Measurements from ENCODE around the gene CRB2.

The CRB2 gene

DNA sequence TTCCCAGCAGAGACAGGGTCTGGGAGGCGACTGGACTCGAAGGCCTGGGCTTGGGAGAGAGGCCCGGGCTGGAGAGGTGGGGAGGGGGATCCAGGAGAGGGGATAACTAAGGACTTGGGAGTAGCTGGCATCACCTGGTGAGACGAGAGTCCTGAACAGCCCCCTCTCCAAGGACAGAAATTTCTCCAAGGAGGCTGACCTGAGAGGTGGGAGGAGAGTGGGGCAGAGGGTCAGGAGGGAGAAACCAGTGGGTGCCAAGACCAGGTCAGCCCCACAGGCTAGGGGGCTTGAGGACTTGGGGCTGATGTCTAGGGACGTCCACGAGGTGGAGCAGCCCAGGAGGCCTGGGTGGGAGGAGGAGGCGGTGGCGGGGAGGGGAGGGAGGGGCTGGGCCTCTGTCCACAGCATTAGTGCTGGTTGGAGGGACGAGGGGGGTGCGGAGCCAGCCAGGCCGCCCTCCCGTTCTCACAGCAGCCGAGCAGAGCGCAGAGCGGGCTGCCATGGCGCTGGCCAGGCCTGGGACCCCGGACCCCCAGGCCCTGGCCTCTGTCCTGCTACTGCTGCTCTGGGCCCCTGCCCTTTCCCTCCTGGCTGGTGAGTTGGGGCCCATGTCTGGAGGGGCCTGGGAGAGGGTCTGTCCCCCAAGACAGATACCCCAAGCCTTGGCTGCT is at the start of gene CRB2:
TSS of gene CRB2 (plus strand) at position 437 of the 671 bp plus-strand sequence. CDS start at position 501, 64 bp downstream.
- no peak for DNase-seq

DNA sequence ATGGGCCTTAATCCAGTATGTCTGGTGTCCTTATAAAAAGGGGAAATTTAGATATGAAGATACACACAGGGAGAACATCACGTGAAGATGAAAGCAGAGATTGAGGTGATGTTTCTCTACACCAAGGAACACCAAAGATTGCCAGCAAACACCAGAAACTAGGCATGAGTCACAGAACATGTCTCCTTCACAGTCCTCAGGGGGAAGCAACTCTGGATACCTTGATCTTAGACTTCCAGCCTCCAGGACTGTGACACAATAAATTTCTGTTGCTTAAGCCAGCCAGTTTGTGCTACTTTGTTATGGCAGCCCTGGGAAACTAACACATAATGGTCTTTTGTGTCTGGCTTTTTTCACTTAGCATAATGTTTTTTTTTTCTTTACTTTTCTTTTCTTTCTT is 46.4 kb upstream of the CRB2 start:
- DNase-seq, result no peak

DNA sequence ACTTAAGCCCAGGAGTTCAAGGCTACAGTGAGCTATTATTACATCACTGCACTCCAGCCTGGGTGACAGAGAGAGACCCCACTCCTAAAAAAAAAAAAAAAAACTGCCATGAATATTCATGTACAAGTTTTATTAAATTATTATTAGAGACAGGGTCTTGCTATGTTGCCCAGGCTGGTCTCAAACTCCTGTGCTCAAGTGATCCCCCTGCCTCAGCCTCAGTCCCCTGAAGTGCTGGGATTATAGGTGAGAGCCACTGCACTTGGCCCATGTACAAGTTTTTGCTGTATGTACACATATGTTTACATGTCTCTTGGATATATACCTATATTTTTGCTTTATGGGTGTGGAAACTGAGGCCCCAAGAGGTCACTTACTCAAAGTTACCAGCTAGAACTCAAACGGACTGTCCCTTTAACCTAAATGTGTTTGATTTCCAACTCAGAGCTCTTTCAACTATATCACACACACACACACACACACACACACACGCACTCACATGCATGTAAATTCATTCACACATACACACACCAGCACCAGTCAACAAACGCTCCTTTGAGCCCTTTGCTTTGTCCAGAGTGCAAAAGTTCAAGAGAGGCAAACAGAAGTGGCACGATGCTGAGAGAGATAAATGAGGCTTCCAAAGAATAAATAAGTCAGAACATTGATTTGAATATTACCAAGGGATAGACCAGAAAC is 45.3 kb upstream of the CRB2 start:
- no peak for DNase-seq

DNA sequence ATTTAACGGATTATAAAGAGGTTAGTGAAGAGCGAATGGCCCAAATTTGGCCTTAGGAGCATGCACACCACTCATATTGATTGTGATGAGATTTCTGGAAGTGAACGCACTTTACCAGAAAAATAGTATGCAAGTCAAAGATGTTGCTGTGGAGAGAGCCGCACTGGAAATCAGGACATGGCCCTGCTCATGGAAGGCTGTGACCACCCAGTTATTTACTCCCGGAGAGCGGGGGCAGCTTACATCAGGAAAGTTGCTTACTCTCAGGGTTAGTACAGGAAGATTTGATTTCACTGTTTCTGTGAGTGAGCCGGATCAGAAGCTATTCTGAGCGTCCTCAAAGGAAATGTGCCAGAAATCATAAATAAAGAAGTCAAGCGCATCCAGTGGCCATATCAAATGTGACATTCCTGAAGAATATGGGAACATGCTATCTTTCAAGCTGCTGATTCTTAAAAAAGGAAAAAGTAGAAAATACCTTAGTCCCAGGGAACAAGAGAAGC is 44.7 kb upstream of the CRB2 start:
- DNase-seq, result no peak

DNA sequence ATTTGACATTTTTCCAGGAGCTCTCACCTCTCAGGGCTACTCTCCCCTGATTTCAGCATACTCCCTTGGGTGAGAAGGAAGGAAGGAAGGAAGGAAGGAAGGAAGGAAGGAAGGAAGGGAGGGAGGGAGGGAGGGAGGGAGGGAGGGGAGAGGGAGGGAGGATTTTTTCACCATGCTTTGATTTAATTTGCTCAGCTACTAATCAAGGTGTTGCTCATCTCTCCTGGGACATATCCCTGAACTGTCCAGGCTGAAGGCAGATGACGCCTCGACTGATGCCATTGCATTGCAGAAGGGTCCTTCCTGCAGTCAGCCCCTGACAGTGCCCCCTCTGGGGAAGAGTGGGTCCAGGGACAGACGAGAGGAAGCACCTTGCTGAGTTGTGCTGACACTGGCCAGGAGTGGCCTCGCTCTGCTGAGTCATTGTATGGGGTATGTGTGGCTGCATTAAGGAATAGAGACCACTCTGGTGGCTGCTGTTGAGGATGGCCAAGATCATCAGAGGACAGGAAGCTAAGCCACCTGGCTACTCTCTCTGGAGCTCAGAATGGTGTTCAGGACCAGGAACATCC is 43.6 kb upstream of the CRB2 start:
- no peak for DNase-seq

DNA sequence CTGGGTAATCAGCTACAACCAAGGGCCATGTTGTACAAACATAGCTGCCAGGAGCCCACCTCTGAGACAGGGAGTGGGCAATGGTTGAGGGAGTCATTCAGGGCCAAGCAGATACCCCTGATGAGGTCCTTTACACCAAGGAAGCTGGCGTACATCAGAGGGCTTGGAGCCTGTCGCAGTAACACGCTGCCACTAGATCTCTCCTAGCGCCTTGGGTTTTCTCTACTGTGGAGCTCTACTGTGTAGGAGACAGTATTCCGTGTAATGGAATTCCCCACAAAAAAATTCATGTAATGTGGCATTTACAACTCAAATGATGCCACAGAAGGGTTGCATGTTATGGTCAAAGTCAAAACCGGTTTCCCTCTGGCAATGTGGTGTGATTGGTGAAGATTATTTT is 41.4 kb upstream of the CRB2 start:
- no peak for DNase-seq

DNA sequence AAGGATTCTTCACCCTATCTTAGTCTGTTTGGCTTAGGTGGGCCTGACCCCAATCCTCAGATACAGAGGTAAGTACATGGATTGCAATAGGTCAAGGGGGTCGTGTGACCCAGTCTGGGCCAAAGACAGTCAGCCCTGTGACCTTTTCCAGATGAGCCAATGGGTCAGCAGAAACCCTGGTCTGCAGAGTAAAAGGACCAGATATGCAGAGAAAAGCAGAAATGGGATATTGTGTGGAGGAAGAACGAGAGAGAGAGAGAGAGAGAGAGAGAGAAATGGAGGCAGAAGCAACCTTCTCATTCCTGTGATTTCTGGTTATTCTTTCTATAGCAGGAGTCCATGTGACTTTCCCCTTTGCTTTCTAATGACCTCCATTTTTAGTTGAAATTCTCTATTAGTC is 40.4 kb upstream of the CRB2 start:
- no peak for DNase-seq

DNA sequence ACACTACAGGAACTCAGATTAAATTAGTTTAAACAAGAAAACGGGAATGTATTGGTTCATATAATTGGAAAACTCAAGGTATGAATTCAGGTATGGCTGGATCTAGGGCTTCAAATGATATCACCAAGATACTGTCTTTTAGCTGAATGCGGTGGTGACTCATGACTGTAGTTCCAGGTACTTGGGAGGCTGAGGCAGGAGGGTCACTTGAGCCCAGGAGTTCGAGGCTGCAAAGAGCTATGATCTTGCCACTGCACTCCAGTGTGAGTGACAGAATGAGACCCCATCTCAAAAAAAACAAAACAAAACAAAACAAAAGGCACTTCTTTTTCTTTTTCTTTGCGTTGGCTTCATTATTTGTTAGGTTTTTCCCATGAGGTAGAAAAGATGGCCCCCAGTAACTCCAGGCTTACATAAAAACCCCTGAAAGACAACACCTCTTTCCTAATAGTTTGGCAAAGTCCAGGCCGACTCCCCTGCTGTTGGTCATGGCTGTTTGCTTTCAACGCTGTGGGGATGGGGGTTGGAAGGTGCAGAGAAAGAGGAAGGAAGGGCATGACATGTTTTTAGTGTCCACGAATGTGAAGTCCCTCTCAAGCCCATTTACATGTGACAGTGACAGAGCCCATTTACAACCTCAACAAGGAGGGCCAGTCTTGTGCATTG is 39.8 kb upstream of the CRB2 start:
- DNase-seq, result no peak

DNA sequence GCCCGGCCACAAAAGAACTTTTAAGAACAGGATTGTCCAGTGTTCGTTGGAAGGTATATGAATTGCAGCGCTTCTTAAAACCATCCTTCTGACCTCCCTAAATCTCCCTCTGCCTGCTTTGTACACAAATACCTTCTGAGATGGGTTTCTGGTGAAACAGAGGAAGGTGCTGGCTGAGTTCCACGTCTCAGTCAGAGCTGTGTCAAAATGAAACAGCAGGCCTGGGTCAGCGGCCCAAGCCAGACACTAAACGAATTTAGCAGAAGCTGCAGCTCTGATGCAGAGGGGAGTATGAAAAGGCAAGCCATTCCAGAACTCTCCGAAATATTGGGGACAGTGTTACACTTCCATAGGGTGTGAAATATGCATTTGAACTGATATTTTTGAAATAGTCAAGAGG is 37.8 kb upstream of the CRB2 start:
- peak; percentile 68 for DNase-seq

DNA sequence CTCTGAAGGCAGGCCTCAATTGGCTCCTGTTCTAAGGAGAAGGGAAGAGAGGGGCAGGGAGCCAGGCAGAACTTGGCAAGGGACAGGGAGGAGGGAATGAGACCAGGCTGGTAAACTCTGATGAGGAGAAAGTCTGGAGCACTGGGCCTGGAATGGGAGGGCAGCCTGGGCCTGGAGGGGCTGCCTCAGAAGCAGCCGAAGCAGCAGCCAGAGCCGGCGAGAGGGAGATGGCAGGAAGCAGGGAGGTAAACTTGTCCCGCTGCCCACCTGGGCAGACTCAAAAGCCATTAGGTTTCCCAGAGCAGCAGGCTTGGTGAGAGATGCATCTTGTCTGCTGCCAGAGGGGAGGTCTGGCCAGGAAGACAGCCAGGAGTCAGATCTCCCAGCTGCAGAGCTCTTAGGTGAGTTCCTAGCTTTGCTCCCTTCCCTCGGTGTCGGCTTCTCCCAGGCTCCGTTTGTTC is 37.0 kb upstream of the CRB2 start:
- DNase-seq, result peak; percentile 92

DNA sequence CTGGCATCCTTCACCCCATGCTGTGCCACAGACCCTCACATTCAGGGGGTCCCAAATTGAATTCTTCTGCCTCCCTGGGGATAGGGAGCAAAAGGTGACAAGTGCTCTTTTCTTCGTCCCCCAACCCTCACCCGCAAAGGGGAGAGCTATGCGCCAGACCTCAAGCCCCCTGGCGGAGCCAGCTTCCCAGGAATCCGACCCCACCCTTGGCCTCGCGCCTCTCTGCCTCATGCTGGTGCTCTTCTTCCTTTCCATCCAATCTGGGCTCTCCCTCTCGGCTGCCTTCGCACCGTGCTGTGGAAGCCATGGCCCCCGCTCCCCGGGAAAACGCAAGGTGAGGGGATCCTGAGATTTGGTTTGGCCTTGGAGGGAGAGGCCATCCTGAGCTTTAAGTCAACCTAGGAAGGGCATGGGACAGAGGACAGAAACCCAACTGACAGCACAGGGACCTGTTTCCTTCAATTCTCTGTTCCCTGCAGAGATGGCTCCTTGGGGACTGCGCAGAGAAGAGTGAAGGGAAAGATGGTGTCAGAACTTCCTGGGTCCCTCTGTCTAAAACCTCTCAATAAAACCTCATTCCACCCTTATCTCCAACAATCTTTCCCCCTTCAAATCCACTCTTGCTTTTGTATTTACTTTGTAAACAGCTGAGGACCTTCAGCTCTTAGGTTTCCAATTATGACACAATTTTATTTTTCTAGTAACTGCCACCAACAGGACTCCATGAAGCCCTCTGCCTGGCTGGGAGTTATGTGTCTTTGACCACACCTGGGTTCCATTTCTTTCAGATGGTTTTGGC is 36.3 kb upstream of the CRB2 start:
- DNase-seq, result no peak

DNA sequence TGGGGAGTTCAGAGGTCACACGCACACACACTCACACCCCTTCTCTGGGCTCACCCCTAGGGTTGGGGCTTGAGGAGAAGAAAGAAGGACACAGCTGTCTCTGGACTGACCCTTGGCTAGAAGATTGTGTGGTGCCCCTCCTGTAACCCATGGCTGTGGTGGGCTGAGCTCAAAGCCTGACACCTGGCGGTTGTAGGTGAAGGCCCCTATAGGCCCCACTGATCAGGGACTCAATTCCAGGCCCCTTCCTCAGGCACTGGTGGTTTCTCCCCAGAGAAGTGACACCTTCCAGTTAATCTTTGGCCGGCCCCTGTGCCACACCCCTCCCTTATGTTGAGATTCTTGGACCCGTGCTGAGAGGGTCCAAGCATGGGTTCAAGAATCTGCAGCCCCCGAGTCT is 35.2 kb upstream of the CRB2 start:
- no peak for DNase-seq

DNA sequence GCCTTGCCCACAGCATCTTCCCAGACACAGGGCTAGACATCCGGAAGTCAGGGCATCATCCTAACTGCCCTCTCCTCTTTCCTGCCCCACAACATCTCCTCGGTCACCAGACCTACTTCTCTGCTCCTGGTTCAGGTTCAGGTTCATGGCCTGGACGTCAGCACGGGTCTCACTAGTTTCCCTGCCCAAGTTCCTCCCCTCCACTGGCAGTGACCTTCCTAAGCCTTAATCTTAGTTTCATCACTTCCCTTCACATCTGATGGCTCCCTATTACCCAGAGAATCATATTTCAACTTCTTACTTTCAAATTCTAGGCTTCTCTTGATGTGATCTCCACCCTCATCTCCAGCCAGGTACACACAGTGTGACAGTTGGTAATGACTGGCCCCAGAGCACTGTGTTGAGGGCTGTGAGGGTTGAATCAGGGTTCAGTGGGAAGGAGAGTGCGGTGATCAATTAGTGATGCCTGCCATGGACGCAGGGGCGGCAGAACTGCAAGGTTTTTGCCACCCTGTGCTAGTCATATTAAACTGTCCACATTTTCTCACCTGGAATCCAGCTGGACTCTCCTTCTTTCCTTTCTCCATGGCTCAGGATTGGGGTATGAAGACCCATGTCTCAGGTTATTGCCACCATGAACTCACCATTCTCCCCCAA is 34.3 kb upstream of the CRB2 start:
- no peak for DNase-seq

DNA sequence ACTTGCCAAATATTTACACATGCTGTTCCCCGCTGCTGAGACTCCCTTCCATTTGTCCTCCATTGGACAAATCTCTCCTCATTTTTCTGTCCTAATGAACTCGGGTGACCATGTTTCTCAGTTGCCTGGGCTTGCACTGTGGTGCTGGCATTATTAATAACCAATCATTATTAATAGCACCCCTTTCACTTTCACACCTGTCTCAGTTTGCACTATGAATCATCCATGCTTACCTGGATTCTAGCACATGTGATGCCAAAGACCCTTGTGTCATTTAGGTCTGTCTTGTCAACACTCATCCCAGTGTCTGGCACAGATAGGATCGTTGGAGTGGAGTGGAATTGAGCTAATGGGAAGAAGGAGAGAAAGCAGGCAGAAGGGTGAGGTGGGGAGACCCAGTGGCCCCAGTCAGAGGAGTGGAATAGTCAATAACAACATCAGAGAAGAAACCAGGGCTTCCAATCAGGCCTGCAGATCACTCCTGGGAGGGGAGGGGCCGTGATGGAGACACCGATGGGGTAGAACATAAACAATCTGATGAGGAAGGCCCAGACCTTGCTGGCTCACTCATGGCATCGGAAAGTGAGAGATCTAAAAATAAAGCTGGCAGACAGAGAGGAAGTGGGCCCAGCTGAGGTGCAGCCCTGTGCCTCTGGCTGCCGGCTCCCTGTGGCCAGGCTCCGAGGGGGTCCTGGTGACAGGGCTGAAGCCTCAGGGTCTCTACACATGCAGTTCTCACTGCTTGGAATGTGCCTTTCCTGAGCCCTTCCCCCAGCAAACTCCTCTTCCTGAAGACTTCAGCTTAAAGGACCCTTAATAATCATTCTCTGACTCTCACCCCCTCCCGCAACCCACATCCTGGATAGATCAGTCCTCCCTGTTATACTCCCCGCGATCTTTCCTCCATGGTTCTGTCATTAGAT is 33.5 kb upstream of the CRB2 start:
- DNase-seq, result peak; percentile 51

DNA sequence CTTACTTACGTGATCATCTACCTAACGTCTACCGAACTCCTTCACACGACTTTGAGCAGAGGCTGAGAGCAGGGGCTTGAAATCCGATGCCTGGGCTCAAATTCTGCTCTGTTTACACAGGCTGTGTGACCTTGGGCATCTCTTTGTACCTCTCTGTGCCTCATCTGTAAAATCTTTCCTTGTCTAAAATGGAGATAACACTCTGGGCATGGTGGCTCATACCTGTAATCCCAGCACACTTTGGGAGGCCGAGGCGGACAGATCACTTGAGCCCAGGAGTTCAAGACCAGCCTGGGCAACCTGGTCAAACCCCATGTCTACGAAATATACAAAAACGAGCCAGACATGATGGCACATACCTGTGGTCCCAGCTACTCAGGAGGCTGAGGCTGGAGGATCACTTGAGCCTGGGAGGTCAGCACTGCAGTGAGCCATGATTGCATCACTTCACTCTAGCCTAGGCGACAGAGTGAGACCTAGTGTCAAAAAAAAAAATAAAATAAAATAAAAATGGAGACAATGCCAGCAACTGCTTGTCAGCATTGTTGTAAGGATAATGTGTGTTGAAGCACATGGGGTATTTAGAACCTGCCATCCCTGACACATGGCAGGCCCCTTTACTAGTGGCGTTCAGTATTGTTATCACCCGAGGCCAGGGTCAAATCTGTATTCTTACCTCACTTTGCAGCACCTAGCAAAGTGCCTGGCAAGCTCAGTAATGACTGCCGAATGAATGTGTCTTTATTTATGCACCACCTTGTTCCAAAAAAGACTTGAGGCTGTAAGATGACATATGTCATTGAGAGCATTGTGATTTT is 32.6 kb upstream of the CRB2 start:
- DNase-seq, result no peak

DNA sequence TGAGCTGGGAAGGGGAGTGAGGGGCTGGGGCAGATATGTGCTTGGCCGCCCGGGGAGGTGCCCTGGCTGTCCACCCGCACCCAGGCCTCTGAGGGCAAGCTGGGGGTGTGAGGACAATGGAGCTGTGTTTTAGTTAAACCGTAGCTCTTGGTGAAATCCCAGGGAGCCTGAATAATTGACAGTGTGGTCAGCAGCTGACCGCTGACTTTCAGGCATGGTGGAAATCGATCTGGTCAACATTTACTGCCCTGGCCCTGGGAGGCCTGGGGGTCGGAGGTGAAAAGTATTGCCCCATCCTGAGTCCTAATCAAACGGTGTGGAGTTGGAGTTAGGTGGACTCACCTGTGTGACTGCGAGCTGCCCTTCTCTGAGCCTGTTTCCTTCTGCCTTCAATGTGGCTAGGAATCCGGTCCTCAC is 31.2 kb upstream of the CRB2 start:
- no peak for DNase-seq

DNA sequence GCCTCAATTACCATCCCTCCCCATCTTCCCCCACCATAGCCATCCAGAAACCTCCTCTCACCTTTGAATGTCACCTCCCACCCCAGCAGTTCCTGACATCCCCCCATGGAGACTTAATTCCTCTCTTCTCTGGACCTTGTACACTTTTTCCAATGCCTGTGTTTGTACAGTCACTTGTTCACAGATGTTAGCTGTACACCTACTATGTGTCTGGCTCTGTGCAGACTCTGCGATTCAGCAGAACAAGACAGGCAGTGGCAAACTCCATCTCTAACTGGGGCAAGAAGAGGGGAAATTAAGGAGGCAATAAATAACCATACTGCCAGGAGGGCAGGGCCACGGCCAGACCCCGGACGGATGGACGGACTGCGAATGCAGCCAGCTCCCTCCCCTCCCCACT is 29.8 kb upstream of the CRB2 start:
- no peak for DNase-seq

DNA sequence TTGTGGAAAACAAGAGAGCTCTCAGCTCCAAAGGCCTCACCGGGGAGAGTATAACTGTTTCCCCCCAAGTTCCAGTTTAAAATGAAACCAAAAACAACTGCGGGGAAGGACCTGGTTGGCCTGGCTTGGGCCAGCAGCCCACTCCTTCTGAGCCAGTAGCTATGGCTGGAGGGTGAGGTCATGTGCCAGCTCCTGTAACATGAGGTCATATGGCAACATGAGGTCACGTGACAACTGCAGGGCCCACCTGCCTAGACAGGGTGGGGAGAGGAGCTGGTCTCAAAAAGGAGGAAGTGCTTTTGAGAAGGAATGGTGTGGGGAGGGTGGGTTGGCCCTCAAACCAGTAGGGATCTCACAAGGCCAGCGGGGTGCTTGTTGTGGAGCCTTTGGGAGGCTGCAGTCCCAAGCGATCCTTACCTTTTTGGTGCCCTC is 29.3 kb upstream of the CRB2 start:
- DNase-seq, result peak; percentile 43

DNA sequence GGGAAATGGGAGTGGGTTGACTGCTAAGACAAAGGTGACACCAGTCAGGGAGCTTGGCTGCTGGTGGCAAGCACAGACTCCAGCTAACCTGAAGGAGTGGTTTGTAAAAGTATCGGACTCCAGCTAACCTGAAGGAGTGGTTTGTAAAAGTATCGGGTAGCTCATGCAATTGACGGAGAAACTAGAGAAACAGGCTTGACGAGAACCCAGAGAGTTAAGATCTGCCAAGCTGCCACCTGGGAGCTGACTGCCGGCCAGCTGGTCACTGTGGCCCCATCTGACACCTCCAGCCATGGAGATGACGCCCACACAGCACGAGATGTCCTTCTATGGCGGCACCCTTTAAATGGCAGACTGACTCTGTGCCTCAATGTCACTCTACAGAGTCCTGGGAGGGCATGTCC is 28.3 kb upstream of the CRB2 start:
- DNase-seq, result no peak

Measured in left hindlimb (tissue), 1 donor.